Mucosa of descending colon (tissue), 3 donors: ENCODE data around the gene SPAG9. TPM values are rescaled to one million over a fixed set of nuclear protein-coding genes. Genes with fewer than 3 reads are reported as not detected.

ENCODE experiments used
- ATAC-seq: fragments of 200-7000 bp; cut with Tn5 transposase; one replicate; pipeline ENCODE4 v1.9.1; 2020; ENCODE audit warnings: mild to moderate bottlenecking, moderate library complexity
- DNase-seq, 3 donors: peaks; one replicate each; pipeline ENCODE4 v3.0.0-alpha.2; 2020
- H3K36me3 ChIP-seq: fragments of 200-600 bp; one replicate; pipeline ENCODE4 v1.8.0; 2021; ENCODE audit warnings: low read depth, mild to moderate bottlenecking
- H3K4me1 ChIP-seq: fragments of 200-600 bp; one replicate; pipeline ENCODE4 v1.8.0; 2021; ENCODE audit warnings: low read depth, mild to moderate bottlenecking
- H3K4me3 ChIP-seq: fragments of 200-600 bp; one replicate; pipeline ENCODE4 v1.8.0; 2021; ENCODE audit warnings: mild to moderate bottlenecking
- H3K9me3 ChIP-seq: fragments of 200-600 bp; one replicate; pipeline ENCODE4 v1.8.0; 2021; ENCODE audit warnings: mild to moderate bottlenecking
- CTCF ChIP-seq: fragments of 200-600 bp; IDR thresholded peaks from one replicate; pipeline ENCODE4 v1.8.0; 2022; ENCODE audit warnings: antibody characterized with exemption, mild to moderate bottlenecking
- intact Hi-C, 2 donors: fragments of 100-400 bp; cut with DNase I in 1 of 2; cut with micrococcal nuclease in 1 of 2; formaldehyde crosslinking; loops; one replicate each; pipeline versions ENCODE4 v1.11.0 to v1.11.1; 2022; cut with DNase I, micrococcal nuclease
- total RNA-seq, 3 donors: library from RNA; stranded (reverse); fragmentation: NEBNext Ultra II Directional in 2 of 3; extraction: Animal tissue kit (Norgen Biotek cat#: 25700) in 2 of 3; gene quantifications; one replicate each; pipeline versions ENCODE4 v1.2.1 to v1.2.4, GENCODE V29; 2021 to 2023
- donor health status: DM: no; HTN: no; CAD: no; lungs with moderate emphysema.
- donor health status: DM: no; HTN: no; CAD: no.
- donor health status: DM: no; HTN: yes; CAD: no.

The SPAG9 gene
- total RNA-seq, 3 donors from 2014 or later = 64.1 to 96.7 (median 79.8) TPM

GRCh38 chr17:51165680-51166197 is 45.1 kb upstream of the SPAG9 start:
- intact Hi-C loops = no loop called here
- Histone ChIP-seq H3K9me3 (no peaks in the 10 kb centered on the region), H3K36me3 (no peaks in the 10 kb centered on the region), H3K4me1 (peaks cover 9% of the 10 kb centered on the region), H3K4me3 (peak overlapping the region; percentile 63)
- peak in 2 of 3 donors; percentile 48 to 70 for DNase-seq
- TF ChIP-seq CTCF = no peak
- peak; percentile 43 for ATAC-seq

GRCh38 chr17:51164911-51165679 is 44.4 kb upstream of the SPAG9 start:
- DNase-seq (peak in 1 of 3 donors; percentile 47), ATAC-seq (no peak)
- peaks cover 9% of the 10 kb centered on the region for H3K4me1 ChIP-seq
- no peaks in the 10 kb centered on the region for H3K36me3 ChIP-seq
- intact Hi-C loops = no loop called here
- no peak overlapping the region for H3K4me3 ChIP-seq
- no peaks in the 10 kb centered on the region for H3K9me3 ChIP-seq
- no peak for TF ChIP-seq CTCF

- no peak for ATAC-seq
- no peak for DNase-seq
- Histone ChIP-seq H3K4me3 (no peak overlapping the region), H3K9me3 (no peaks in the 10 kb centered on the region), H3K4me1 (no peaks in the 10 kb centered on the region), H3K36me3 (no peaks in the 10 kb centered on the region)
- intact Hi-C loops = no loop called here
- TF ChIP-seq CTCF = no peak
Observed at GRCh38 chr17:51161541-51161940, 40.9 kb upstream of the SPAG9 start.

- intact Hi-C loops = loop anchor here (10.0 kb wide), 2 partner anchors 155 to 305 kb away; no protein-coding TSS in a partner anchor
- ATAC-seq = no peak
- TF ChIP-seq CTCF = no peak
- Histone ChIP-seq H3K4me3 (no peak overlapping the region), H3K9me3 (no peaks in the 10 kb centered on the region), H3K4me1 (peaks cover 4% of the 10 kb centered on the region), H3K36me3 (no peaks in the 10 kb centered on the region)
- DNase-seq = no peak
Observed at GRCh38 chr17:51159604-51160003, 38.9 kb upstream of the SPAG9 start.

GRCh38 chr17:51155416-51155815 is 34.7 kb upstream of the SPAG9 start:
- ATAC-seq = no peak
- no peak for DNase-seq
- Histone ChIP-seq H3K4me1 (peaks cover 15% of the 10 kb centered on the region), H3K9me3 (no peaks in the 10 kb centered on the region), H3K4me3 (no peak overlapping the region), H3K36me3 (no peaks in the 10 kb centered on the region)
- intact Hi-C loops = loop anchor here (10.0 kb wide), 2 partner anchors 151 to 301 kb away; no protein-coding TSS in a partner anchor
- TF ChIP-seq CTCF = no peak
